PFSK-1 (cell line): ENCODE data around the gene COQ8B.

Experiments used
- FOXP2 ChIP-seq: optimal IDR thresholded peaks from 2 replicates; pipeline ENCODE3; 2011; ENCODE audit warnings: borderline replicate concordance, control low read depth, inconsistent platforms; ENCODE audit not compliant: insufficient read depth; ENCODE audit errors: extremely low read length, extremely low read depth
- POLR2AphosphoS5 ChIP-seq: IDR thresholded peaks from 2 replicates; pipeline ENCODE4 v1.6.1; 2012; ENCODE audit warnings: low read depth, mild to moderate bottlenecking, control low read depth, low read length, moderate library complexity
- REST ChIP-seq, 2 experiments: IDR thresholded peaks; 2 replicates each; pipeline versions ENCODE4 v1.6.1 to v1.8.0; 2011 to 2012; ENCODE audit warnings: low read depth in 2 of 2, low read length in 2 of 2, control low read depth in 1 of 2, inconsistent platforms in 1 of 2, mild to moderate bottlenecking in 1 of 2, moderate library complexity in 1 of 2; ENCODE audit not compliant: insufficient read depth in 1 of 2
- SIN3A ChIP-seq: IDR thresholded peaks from 2 replicates; pipeline ENCODE4 v1.6.1; 2012; ENCODE audit warnings: mild to moderate bottlenecking, low read length, moderate library complexity, borderline replicate concordance; ENCODE audit not compliant: insufficient read depth
- TAF1 ChIP-seq: IDR thresholded peaks from 2 replicates; pipeline ENCODE4 v1.6.1; 2012; ENCODE audit warnings: low read length, control low read depth, borderline replicate concordance; ENCODE audit not compliant: insufficient read depth

The COQ8B gene

GRCh38 chr19:40689339-40690049 is 27.2 kb downstream of the COQ8B start:
- TF ChIP-seq TAF1 = no peak
- peak; percentile 9 for TF ChIP-seq FOXP2

- TF ChIP-seq FOXP2 = no peak
- no peak for TF ChIP-seq POLR2AphosphoS5
- no peak for TF ChIP-seq SIN3A
- TF ChIP-seq TAF1 = no peak
- no peak for TF ChIP-seq REST (IDR thresholded peaks at IDR 0.05; ENCODE audit: insufficient read depth in 1 of 2, low read depth in 2 of 2, low read length in 2 of 2)
Observed at GRCh38 chr19:40688987-40689338, 27.7 kb downstream of the COQ8B start.

- no peak for TF ChIP-seq POLR2AphosphoS5
Observed at GRCh38 chr19:40688309-40688708, 28.4 kb downstream of the COQ8B start.

GRCh38 chr19:40687525-40688016 is 29.1 kb downstream of the COQ8B start:
- TF ChIP-seq TAF1 (no peak), SIN3A (no peak), FOXP2 (no peak), POLR2AphosphoS5 (no peak), REST (IDR thresholded peaks at IDR 0.05; ENCODE audit: insufficient read depth in 1 of 2, low read depth in 2 of 2, low read length in 2 of 2) (no peak)

- TF ChIP-seq POLR2AphosphoS5 (no peak), FOXP2 (no peak), REST (IDR thresholded peaks at IDR 0.05; ENCODE audit: insufficient read depth in 1 of 2, low read depth in 2 of 2, low read length in 2 of 2) (no peak), SIN3A (no peak), TAF1 (no peak)
Observed at GRCh38 chr19:40686882-40687524, 29.7 kb downstream of the COQ8B start.

- no peak for TF ChIP-seq FOXP2
- no peak for TF ChIP-seq REST (IDR thresholded peaks at IDR 0.05; ENCODE audit: insufficient read depth in 1 of 2, low read depth in 2 of 2, low read length in 2 of 2)
- TF ChIP-seq TAF1 = no peak
- no peak for TF ChIP-seq POLR2AphosphoS5
- TF ChIP-seq SIN3A = no peak
Observed at GRCh38 chr19:40685563-40685962, 31.1 kb downstream of the COQ8B start.
